IMR-90 (cell line): Measurements from ENCODE around the gene NOC2L. TPM values are rescaled to one million over a fixed set of nuclear protein-coding genes. Genes with fewer than 3 reads are reported as not detected.
A peak's percentile ranks its signal among the peaks of the same experiment; 100 is the strongest.

Source experiments
- ATAC-seq: fragments of 200-7000 bp; cut with Tn5 transposase; 2 replicates; pipeline ENCODE4 v1.9.1; 2020; ENCODE audit warnings: low read depth, mild to moderate bottlenecking, moderate library complexity
- BruUV-seq: library from RNA; stranded (reverse); fragments of 400-500 nt; replicated peaks from 2 replicates; lab custom pipeline; 2021; lab: Mats Ljungman, UMichigan
- CTCF ChIA-PET: fragments of 300-600 bp; formaldehyde crosslinking; extraction: SDS; loops from one replicate; lab custom pipeline; 2021; ENCODE audit warnings: antibody characterized with exemption; lab: Yijun Ruan, JAX
- POLR2A ChIA-PET: fragments of 300-600 bp; sonication (Branson Sonifier 250); formaldehyde crosslinking; loops from one replicate; lab custom pipeline; 2022; ENCODE audit warnings: antibody characterized with exemption; ENCODE audit not compliant: unreplicated experiment; lab: Charles Lee
- DNase-seq: peaks from one replicate; pipeline ENCODE4 v3.0.0; 2013
- H2AFZ ChIP-seq: replicated peaks from 2 replicates; pipeline ENCODE3; 2013; ENCODE audit warnings: low read length, mild to moderate bottlenecking; ENCODE audit not compliant: poor library complexity
- H2AK5ac ChIP-seq: 2 replicates; pipeline ENCODE4 v1.6.1; 2013; ENCODE audit warnings: low read depth, low read length, inconsistent platforms
- H2AK9ac ChIP-seq: replicated peaks from 2 replicates; pipeline ENCODE3; 2013; ENCODE audit warnings: mild to moderate bottlenecking, low read depth, low read length, moderate library complexity; ENCODE audit not compliant: poor library complexity
- H2BK120ac ChIP-seq: 2 replicates; pipeline ENCODE4 v1.6.1; 2013; ENCODE audit warnings: low read depth, low read length, inconsistent platforms
- H2BK15ac ChIP-seq: 3 replicates; pipeline ENCODE4 v1.6.1; 2013; ENCODE audit warnings: low read depth, low read length, inconsistent platforms
- H2BK20ac ChIP-seq: 2 replicates; pipeline ENCODE4 v1.6.1; 2013; ENCODE audit warnings: low read depth, mild to moderate bottlenecking, inconsistent platforms, low read length, moderate library complexity
- H2BK5ac ChIP-seq: 2 replicates; pipeline ENCODE4 v1.6.1; 2013; ENCODE audit warnings: mild to moderate bottlenecking, low read depth, low read length, inconsistent platforms; ENCODE audit not compliant: poor library complexity, severe bottlenecking
- H3K14ac ChIP-seq: replicated peaks from 2 replicates; pipeline ENCODE4 v1.6.1; 2013; ENCODE audit warnings: low read depth, low read length, inconsistent platforms
- H3K18ac ChIP-seq: 2 replicates; pipeline ENCODE4 v1.6.1; 2013; ENCODE audit warnings: low read depth, low read length, control low read depth
- H3K23ac ChIP-seq: 2 replicates; pipeline ENCODE4 v1.6.1; 2013; ENCODE audit warnings: low read depth, low read length, inconsistent platforms
- H3K27ac ChIP-seq: 2 replicates; pipeline ENCODE4 v1.5.1; 2013; ENCODE audit warnings: mild to moderate bottlenecking, control low read depth, low read length; ENCODE audit not compliant: insufficient read depth
- H3K27me3 ChIP-seq: 2 replicates; pipeline ENCODE4 v1.6.1; 2013; ENCODE audit warnings: low read length; ENCODE audit not compliant: control insufficient read depth, insufficient read depth
- H3K36me3 ChIP-seq: 2 replicates; pipeline ENCODE4 v1.6.1; 2013; ENCODE audit warnings: low read length, mixed read lengths; ENCODE audit not compliant: control insufficient read depth, insufficient read depth
- H3K4ac ChIP-seq: 2 replicates; pipeline ENCODE4 v1.6.1; 2013; ENCODE audit warnings: low read depth, low read length, inconsistent platforms
- H3K4me1 ChIP-seq: 2 replicates; pipeline ENCODE4 v1.6.1; 2013; ENCODE audit warnings: low read length, mixed read lengths; ENCODE audit not compliant: control insufficient read depth, insufficient read depth
- H3K4me2 ChIP-seq: 2 replicates; pipeline ENCODE4 v1.6.1; 2013; ENCODE audit warnings: low read depth, mild to moderate bottlenecking, control low read depth, low read length, moderate library complexity
- H3K4me3 ChIP-seq: 2 replicates; pipeline ENCODE4 v1.5.1; 2013; ENCODE audit warnings: low read depth, mild to moderate bottlenecking, control low read depth, low read length, moderate library complexity; ENCODE audit not compliant: insufficient read depth
- H3K56ac ChIP-seq: 2 replicates; pipeline ENCODE4 v1.6.1; 2013; ENCODE audit warnings: low read length, inconsistent platforms; ENCODE audit not compliant: insufficient read depth; ENCODE audit errors: extremely low read depth
- H3K79me1 ChIP-seq, 2 experiments: 2 replicates each; pipeline ENCODE4 v1.6.1; 2013; ENCODE audit warnings: low read length in 2 of 2, inconsistent platforms in 1 of 2, low read depth in 1 of 2
- H3K9ac ChIP-seq: 2 replicates; pipeline ENCODE4 v1.6.1; 2013; ENCODE audit warnings: low read depth, low read length, control low read depth
- H3K9me1 ChIP-seq: 2 replicates; pipeline ENCODE4 v1.6.1; 2013; ENCODE audit warnings: low read length, inconsistent platforms; ENCODE audit not compliant: insufficient read depth
- H3K9me3 ChIP-seq: 2 replicates; pipeline ENCODE4 v1.6.1; 2013; ENCODE audit warnings: low read length; ENCODE audit not compliant: control insufficient read depth, insufficient read depth
- H4K20me1 ChIP-seq: 2 replicates; pipeline ENCODE4 v1.6.1; 2013; ENCODE audit warnings: low read length, inconsistent platforms; ENCODE audit not compliant: insufficient read depth
- H4K5ac ChIP-seq: 2 replicates; pipeline ENCODE4 v1.6.1; 2013; ENCODE audit warnings: mild to moderate bottlenecking, low read depth, low read length, control low read depth
- H4K8ac ChIP-seq, 2 experiments: 2 replicates each; pipeline ENCODE4 v1.6.1; 2013; ENCODE audit warnings: low read depth in 2 of 2, low read length in 2 of 2, control low read depth in 1 of 2, inconsistent platforms in 1 of 2
- H4K91ac ChIP-seq: 2 replicates; pipeline ENCODE4 v1.6.1; 2013; ENCODE audit warnings: low read depth, low read length, inconsistent platforms; ENCODE audit not compliant: insufficient read depth
- BHLHE40 ChIP-seq: fragments of 150-350 bp; IDR thresholded peaks from 2 replicates; pipeline ENCODE4 v1.6.1; 2016; ENCODE audit warnings: mild to moderate bottlenecking, low read depth, low read length
- CEBPB ChIP-seq: IDR thresholded peaks from 2 replicates; pipeline ENCODE4 v1.6.1; 2012; ENCODE audit warnings: low read depth, low read length, improper control_type of control experiment
- CHD1 ChIP-seq: IDR thresholded peaks from 2 replicates; pipeline ENCODE4 v1.6.1; 2012; ENCODE audit warnings: low read depth, low read length, improper control_type of control experiment
- CTCF ChIP-seq: conservative IDR thresholded peaks from 2 replicates; pipeline ENCODE4 v1.5.1; 2012; ENCODE audit warnings: mild to moderate bottlenecking, low read depth, low read length, improper control_type of control experiment
- ELK1 ChIP-seq: fragments of 150-350 bp; IDR thresholded peaks from 2 replicates; pipeline ENCODE4 v1.6.1; 2016; ENCODE audit warnings: low read depth, mild to moderate bottlenecking, low read length, moderate library complexity, borderline replicate concordance
- FOS ChIP-seq: fragments of 150-350 bp; IDR thresholded peaks from 2 replicates; pipeline ENCODE4 v1.6.1; 2016; ENCODE audit warnings: low read depth, low read length
- MAFK ChIP-seq: IDR thresholded peaks from 2 replicates; pipeline ENCODE4 v1.6.1; 2012; ENCODE audit warnings: low read depth, low read length, improper control_type of control experiment
- MAZ ChIP-seq: IDR thresholded peaks from 2 replicates; pipeline ENCODE4 v1.6.1; 2012; ENCODE audit warnings: low read depth, mild to moderate bottlenecking, low read length, improper control_type of control experiment, moderate library complexity, borderline replicate concordance
- MXI1 ChIP-seq: IDR thresholded peaks from 2 replicates; pipeline ENCODE4 v1.6.1; 2012; ENCODE audit warnings: low read depth, mild to moderate bottlenecking, low read length, moderate library complexity, borderline replicate concordance
- NFE2L2 ChIP-seq: fragments of 150-350 bp; IDR thresholded peaks from 2 replicates; pipeline ENCODE4 v1.6.1; 2016; ENCODE audit warnings: low read depth, mild to moderate bottlenecking, low read length
- POLR2A ChIP-seq: IDR thresholded peaks from 2 replicates; pipeline ENCODE4 v1.6.1; 2012; ENCODE audit warnings: mild to moderate bottlenecking, low read depth, low read length
- RCOR1 ChIP-seq: IDR thresholded peaks from 2 replicates; pipeline ENCODE4 v1.6.1; 2012; ENCODE audit warnings: mild to moderate bottlenecking, low read length, improper control_type of control experiment; ENCODE audit not compliant: insufficient replicate concordance
- RFX5 ChIP-seq: IDR thresholded peaks from 2 replicates; pipeline ENCODE4 v1.8.0; 2012; ENCODE audit warnings: low read depth, mild to moderate bottlenecking, low read length, moderate library complexity
- SMC3 ChIP-seq: fragments of 150-350 bp; IDR thresholded peaks from 2 replicates; pipeline ENCODE4 v1.6.1; 2016; ENCODE audit warnings: low read depth, mild to moderate bottlenecking, antibody characterized with exemption, low read length, moderate library complexity
- USF2 ChIP-seq: fragments of 150-350 bp; IDR thresholded peaks from 2 replicates; pipeline ENCODE4 v1.6.1; 2017; ENCODE audit warnings: mild to moderate bottlenecking, antibody characterized with exemption, low read length, low read depth
- WGBS, 2 experiments: methylation state at CpG; one replicate each; pipeline versions ENCODE4 v1.1.5 to v1.1.7; 2013; ENCODE audit warnings: missing lambda C conversion rate in 2 of 2; ENCODE audit not compliant: insufficient read length in 1 of 2; ENCODE audit errors: extremely low coverage in 2 of 2; 5-methylcytosine and 5-hydroxymethylcytosine counted together
- dilution Hi-C: fragments of 300-500 bp; cut with HindIII; formaldehyde crosslinking; loops from one replicate; pipeline ENCODE4 v1.14.3; 2018; ENCODE audit warnings: low sequenced_read_pairs; ENCODE audit not compliant: unreplicated experiment
- in situ Hi-C: fragments of 300-500 bp; cut with MboI; formaldehyde crosslinking; loops from 3 replicates; pipeline ENCODE4 v1.14.3; 2019; ENCODE audit warnings: low sequenced_read_pairs, inconsistent platforms, mixed read lengths
- intact Hi-C: fragments of 100-400 bp; cut with micrococcal nuclease; formaldehyde crosslinking; loops from 2 replicates; pipeline ENCODE4 v1.10.0; 2022
- polyA plus RNA-seq, 3 experiments: library from polyadenylated mRNA; depleted of rRNA; stranded (reverse); fragments of >200 nt; gene quantifications; 2 replicates each; pipeline ENCODE4 v1.2.3, GENCODE V29; 2012; ENCODE audit warnings: low replicate concordance in 1 of 3
- total RNA-seq: library from RNA; depleted of rRNA; stranded (reverse); fragments of >200 nt; gene quantifications from 2 replicates; pipeline ENCODE4 v1.2.3, GENCODE V29; 2012

The NOC2L gene
- total and polyA plus RNA-seq, 2 of the 4 experiments (the other 2 are of a cell fraction), result 74.2 to 106 TPM

DNA sequence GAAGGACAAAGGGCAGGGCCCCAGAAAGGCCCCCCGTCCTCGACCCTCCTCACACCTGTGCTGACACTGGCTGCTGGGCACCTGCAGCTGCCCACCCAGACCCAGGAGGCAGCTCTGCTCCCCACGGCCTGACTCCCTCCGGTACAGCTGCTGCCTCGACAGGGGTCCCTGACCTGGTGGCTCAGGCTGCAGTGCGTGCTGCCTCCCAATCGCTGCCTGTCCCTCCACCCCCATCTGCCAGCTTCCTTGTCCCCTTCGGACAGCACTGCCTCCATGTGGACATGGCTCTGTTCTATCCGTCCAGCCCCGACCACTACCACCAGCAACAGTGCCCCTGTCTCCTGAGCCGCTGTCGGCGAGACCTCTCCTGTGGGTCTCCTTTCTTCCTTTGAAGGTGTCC, 4.1 kb downstream of the NOC2L start:
- Histone ChIP-seq H2AK9ac (peak overlapping the region; percentile 61), H2BK120ac (no peak overlapping the region), H3K27me3 (no peaks in the 10 kb centered on the region), H3K9me1 (peaks cover 11% of the 10 kb centered on the region), H3K4me2 (no peak overlapping the region), H3K4me3 (no peak overlapping the region), H3K4ac (no peak overlapping the region), H2BK15ac (no peak overlapping the region), H3K36me3 (peaks cover 62% of the 10 kb centered on the region), H3K56ac (no peak overlapping the region), H3K9me3 (no peaks in the 10 kb centered on the region), H2AK5ac (no peak overlapping the region), H3K9ac (no peak overlapping the region), H4K5ac (no peak overlapping the region), H4K20me1 (peaks cover 30% of the 10 kb centered on the region), H4K8ac (no peak overlapping the region), H3K27ac (no peak overlapping the region), H3K14ac (no peak overlapping the region), H3K79me1 (peaks cover 13 to 54% of the 10 kb centered on the region in 2 experiments), H3K18ac (no peak overlapping the region), H3K23ac (no peak overlapping the region), H2AFZ (no peak overlapping the region), H4K91ac (no peak overlapping the region), H2BK20ac (no peak overlapping the region), H3K4me1 (peaks cover 4% of the 10 kb centered on the region; the same call in 1 of the 2 replicates), H2BK5ac (no peak overlapping the region)
- dilution Hi-C loops, result no loop called here
- in situ Hi-C loops, result loop anchor here (5.0 kb wide), 1 partner anchor 43 kb away; no protein-coding TSS in a partner anchor
- intact Hi-C loops, result loop anchor here (5.0 kb wide), 1 partner anchor 33 kb away; the partner anchor contains the start of gene SAMD11
- TF ChIP-seq MAZ, result no peak
- TF ChIP-seq NFE2L2, result no peak
- TF ChIP-seq CTCF, result no peak
- no peak for TF ChIP-seq POLR2A
- no peak for TF ChIP-seq CEBPB
- no peak for TF ChIP-seq CHD1
- TF ChIP-seq RCOR1, result no peak
- no peak for TF ChIP-seq SMC3
- TF ChIP-seq BHLHE40, result no peak
- no peak for TF ChIP-seq ELK1
- no peak for TF ChIP-seq FOS
- TF ChIP-seq USF2, result no peak
- TF ChIP-seq MXI1, result no peak
- TF ChIP-seq MAFK, result no peak
- no peak for TF ChIP-seq RFX5
- ChIA-PET POLR2A (no interaction called here), CTCF (no interaction called here)
- DNase-seq (no peak), ATAC-seq (no peak)
- no TSS peak for BruUV-seq
- 84% methylated on average over 4 of the region's 13 CpGs; no CpG with 5 or more reads in 1 of the 2 experiments for WGBS, 2 experiments
